GM18526 (cell line): ENCODE measurements around the gene PLXNA4.

Experiments
- POLR2A ChIP-seq: IDR thresholded peaks from 3 replicates; pipeline ENCODE4 v1.6.1; 2011; ENCODE audit not compliant: insufficient read length; ENCODE audit errors: extremely low read depth

Gene PLXNA4

DNA sequence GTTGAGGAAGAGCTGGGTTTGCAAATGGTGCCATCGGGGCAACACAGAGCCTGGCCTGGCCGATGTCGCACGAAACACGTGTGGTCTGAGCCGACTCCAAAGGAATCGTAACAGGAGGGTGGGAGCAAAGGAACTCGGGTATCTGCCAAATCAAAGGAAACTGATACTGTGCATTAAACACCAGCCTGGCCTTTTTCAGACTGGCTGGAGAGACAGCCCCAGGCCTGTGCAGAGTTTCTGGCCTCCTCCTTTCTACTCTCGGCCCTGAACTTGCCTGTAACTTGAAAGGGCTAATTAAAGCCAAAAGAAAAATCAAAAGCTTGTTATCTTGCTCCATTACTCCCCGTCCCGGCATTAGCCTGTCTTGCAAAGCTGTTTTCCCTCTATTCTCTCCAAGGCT is 71.4 kb downstream of the PLXNA4 start:
- no peak for TF ChIP-seq POLR2A

DNA sequence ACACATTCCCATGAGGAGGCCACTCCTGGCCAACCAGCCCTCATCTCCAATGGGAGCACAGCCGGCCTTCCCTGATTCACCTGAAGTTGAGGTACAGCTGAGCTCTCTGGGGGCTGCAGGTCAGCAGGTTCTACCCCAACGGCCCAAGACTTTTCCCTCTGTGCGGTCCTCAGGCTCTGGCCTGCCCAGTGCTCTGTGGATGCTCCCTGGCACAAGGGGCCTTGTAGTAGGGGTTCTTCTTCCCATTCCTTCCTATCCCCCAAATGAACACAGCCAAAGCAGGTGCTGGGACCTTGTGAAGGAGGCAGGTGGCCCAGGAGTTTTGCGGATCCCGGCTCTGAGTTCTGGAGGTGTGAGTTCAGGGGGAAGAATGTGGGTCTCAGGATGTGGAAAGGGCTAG is 72.2 kb downstream of the PLXNA4 start:
- no peak for TF ChIP-seq POLR2A

DNA sequence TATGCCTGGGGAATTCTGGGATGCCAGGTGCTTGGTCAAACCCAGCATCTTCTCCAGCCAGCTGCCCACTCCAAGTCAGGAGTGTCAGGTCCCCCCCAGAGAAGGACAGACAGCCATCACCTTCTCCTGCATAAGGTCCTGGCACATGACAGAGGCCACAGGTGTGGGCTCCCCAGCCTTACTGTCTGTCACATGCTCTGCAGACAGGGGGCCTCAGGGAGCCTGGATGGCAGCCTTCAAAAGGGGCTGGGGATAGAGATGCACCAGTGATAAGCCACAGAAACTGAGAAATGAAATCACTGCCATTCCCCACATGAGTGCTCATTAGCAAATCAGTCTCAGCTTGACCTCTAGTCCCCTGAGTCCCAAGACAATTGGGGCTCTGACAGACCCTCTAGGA is 72.9 kb downstream of the PLXNA4 start:
- TF ChIP-seq POLR2A, result no peak

DNA sequence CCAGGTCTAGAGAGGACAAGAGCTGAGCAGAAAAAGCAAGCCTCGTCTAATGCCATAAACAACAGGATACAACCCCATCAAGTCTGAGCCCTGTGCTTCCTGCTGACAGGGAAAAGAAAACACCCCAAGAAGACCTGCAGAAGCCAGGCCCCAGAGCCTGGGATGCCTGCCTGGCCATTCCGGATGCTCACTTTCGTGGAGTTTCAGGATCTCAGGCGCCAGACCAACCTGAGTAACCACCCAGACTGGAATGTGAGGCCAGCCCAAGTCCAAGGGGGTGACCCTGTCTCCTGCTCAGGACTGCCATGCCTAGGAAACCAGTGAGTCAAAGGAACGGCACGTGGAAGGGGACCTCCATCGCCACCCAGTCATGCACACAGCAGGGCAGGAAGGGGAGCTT is 74.3 kb downstream of the PLXNA4 start:
- TF ChIP-seq POLR2A, result no peak

DNA sequence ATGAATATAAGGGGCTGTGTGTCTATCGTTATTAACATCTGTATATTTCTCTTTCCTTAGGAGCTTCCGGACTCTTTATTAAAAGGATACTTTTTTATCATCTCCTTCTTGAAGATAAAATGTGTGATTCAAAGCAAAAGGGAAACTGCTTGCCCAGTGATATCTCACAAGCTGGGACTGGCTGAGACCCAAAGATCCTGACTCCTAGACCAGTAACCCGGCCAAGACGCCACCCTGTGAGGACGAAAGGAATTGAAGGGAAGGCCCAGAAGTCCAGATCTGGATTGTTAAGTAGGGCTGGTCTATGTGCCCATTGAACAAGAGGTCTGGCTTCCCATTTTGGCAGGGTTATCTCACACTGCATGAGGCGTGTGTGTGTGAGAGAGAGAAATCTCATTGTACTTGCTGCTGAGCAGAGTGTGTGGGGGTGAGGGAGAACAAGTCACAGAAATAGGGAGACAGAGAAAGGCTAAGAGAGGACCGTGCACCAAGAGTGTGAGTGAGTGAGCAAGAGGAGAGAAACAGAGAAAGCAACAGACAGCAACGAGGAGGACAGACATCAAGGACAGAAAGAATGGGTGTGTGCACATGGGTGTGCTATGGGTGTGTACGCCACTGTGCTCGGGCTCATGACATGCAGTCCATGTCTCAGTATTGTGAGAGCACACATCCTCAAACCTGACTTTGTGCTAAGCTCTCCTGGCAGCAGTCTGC is 75.4 kb downstream of the PLXNA4 start:
- no peak for TF ChIP-seq POLR2A

DNA sequence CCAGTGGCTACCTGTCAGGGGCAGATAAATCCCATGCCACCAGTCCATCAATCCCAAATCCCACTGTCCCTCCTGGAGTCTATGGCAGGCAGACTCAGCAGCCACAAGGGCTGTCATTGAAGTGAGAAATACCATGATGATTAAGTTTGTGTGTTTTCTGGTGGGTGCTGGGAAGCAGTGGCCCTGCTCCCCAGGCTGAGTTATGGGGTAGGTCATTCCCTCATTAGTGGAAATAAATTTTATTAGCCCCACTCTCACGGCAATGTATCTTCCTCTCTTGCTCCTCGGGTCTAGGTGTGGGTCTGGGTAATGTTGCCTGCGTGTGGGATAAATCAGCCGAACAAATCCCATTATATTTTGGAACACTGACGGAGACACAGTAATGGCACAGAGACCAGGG is 76.8 kb downstream of the PLXNA4 start:
- no peak for TF ChIP-seq POLR2A

DNA sequence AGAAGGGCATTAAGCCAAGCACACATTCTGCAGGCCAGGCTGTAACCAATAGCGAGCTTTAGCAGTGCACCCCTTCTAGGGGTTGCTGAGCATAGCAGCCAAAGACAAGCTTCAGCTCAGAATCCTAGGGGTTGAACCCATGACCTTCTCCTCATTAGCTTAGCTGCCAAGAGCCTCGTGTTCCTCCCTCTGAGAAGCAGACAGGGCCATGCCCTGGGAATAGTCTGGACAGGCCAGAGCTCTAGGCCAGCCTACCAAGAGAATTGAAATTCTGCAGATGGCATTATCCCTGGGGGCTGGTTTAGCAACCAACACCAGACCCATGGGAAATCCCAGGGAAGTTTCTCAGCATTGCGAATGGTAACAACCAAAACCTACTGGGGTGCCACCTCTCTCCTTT is 77.2 kb downstream of the PLXNA4 start:
- no peak for TF ChIP-seq POLR2A

DNA sequence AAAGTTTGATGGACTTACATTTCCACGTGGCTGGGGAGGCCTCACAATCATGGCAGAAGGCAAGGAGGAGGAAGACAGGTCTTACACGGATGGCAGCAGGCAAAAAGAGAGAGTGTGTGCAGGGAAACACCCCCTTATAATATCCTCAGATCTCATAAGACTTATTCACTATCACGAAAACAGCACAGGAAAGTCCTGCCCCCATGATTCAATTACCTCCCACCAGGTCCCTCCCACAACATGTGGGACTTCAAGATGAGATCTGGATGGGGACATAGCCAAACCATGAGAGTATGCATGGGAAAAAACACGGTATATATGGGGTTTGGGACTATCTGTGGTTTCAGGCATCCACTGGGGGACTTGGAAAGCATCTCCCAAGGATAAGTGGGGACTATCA is 78.0 kb downstream of the PLXNA4 start:
- no peak for TF ChIP-seq POLR2A

DNA sequence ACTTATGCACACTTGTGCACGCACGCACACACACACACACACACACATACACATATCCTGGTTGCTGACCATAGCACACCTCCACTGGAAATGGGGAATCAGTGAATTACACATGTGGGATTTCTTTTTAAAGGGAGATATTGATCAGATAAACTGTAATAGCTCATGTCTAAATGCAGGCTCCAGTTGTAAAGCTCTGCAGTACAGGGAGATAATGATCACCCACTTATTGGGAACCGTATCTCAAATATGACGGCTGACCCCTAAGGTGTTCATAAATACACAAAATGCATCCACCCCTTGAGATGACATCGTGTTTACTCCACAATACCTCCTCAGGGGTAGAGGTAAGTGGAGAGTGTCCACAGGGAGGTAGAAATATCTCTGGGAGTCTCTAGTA is 79.2 kb downstream of the PLXNA4 start:
- no peak for TF ChIP-seq POLR2A

DNA sequence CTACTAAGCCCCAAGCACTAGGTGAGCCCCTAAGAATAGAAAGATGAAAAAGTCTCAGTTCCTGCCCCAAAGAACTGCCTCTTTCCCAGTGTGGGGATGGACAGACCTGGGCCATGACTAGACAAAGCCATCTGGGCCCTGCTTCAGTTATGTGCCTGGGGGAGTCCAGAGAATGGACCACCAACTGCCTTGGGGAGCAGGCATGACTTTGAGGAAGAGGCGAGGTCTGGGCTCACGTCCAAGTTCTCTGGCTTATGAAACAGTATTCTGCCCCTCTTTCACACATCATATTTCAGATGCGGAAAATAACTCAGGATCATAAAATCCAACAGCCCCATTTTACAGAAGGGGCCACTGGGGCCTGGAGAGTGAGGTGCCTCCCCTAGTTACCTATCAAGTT is 80.3 kb downstream of the PLXNA4 start:
- no peak for TF ChIP-seq POLR2A

DNA sequence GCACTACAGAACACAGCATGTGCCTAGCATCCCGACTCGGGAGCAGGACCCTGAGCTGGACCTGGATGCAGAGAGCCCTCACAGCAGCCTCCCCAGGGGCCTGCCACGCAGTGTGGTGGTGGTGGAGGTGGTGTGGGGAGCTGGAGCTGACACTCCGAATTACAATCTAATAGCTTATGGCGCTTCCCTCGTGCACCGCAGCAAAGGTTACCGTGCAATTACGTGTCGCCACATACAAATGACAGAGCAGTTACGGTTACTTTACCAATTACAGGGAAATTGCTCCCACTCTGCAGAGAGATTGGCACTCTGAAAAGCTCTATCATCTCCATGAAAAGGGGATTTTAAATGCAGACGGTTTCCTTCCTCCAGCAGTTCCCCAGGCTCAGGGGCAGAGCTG is 81.8 kb downstream of the PLXNA4 start:
- TF ChIP-seq POLR2A, result no peak

DNA sequence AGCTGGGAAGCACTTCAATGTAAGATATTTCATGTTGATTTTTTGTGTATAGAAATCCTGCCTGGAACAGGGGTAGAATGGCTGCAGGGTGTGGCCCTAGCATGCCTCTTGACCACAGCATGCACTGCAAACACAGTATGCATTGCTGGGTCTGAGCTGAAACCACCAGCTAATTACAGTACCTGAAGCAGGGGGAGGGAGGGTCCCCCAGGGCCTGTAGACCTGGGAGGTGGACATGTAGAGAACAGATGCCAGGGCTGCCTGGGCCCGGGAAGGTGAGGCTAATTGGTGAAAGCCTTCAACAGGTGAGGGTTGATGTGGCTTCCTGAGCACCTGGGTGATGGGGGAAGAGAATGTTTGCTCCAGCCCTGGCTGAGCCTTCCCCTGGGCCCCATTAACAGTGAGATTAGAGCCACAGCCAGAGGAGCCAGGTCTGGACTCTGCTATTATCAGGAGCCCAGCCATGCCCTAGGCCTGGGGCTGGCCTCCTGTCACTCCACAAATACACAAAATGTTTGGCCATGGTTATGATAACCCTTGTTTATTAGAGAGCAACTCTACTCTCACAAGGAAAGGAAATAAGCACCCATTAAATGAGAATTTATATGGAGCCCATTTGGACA is 83.3 kb downstream of the PLXNA4 start:
- TF ChIP-seq POLR2A, result no peak

DNA sequence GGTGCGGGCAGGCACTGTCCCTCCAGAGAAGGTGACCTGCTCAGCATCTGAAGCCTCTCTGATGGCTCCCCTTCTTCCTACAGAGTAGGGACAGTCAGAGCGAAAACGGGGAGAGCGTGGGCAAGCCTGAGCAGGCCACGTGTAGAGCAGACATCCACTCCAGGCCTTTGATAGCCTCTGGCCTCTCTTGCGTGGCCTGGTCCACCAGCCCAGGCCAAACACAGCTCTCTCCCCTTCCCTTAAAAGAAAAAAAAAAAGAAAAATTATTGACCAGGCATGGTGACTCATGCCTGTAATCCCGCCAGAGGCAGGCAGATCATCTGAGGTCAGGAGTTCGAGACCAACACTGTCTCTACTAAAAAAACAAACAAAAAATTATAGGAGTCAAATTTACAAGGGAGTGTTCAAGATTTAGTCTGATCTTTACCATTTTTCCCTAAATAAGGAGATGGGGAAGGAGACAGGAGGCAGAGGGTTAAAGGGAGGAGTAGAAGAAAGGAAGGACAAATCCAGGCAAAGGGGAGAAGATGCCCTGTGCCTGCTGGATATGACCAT is 84.8 kb downstream of the PLXNA4 start:
- no peak for TF ChIP-seq POLR2A

DNA sequence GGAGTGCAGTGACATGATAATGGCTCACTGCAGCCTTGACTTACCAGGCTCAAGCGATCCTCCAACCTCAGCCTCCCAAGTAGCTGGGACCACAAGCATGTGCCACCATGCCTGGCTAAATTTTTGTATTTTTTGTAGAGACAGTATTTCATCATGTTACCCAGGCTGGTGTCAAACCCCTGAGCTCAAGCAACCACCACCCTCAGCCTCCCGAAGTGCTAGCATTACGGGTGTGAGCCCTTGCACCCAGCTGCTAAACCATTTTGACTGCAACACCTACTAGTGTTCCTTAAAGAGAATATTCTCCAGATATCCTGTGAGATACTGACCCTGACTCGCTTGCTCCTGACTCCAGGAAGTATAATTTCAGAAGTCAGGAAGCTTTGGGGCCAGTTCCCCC is 85.8 kb downstream of the PLXNA4 start:
- no peak for TF ChIP-seq POLR2A

DNA sequence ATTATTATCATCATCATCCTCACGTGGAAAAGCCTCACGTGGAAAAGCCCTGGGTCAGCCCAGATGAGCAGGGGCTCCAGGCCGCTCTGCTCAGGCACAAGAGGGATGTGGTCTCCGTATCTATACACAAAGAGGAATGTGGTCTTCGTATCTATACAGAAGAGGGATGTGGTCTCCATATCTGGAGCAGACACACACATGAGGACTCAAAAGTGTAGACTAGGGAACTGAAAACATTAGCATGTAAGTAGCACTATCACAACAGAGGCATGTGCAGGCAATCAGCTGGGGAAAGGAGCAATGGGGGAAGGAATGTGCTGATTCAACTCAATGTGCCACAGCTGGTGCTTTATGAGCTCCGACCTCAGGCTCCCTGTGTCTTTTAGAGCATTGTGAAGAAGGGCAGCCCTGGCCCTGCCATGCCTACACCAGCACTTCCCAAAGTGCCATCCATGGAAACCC is 86.5 kb downstream of the PLXNA4 start:
- no peak for TF ChIP-seq POLR2A

DNA sequence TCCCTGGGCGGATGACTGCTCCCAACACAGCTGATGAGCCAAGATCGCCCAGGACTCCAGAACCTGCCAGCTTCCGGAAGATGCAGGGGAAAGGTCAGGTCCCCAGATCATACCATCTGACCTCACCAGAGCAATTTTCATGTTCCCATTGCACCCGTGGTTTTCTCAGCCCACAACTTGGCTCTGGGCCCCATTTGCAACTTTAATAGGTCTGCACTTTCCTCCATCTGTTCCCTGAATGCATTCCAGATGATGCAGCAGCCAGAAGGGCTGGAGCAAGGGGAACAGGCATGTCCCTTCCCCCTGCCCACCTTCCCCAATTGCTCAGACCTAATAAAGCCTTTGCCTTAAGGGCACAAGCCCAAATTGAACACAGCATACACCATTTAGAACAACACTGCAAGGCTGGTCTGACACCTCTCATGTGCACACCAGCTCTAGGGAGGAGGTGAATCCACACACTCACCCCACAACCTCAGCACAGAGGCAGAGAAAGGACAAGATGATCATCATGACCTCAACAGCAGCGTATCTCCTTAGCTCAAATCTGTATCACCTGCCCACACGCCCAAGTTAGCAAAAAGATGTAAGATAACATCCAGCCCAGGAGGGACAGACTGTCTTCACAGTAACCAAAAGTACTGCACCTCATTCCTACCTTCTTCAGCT is 87.5 kb downstream of the PLXNA4 start:
- TF ChIP-seq POLR2A, result no peak
